Right atrium auricular region (tissue), 2 donors: ENCODE data around the gene APIP. TPM values are rescaled to one million over a fixed set of nuclear protein-coding genes. Genes with fewer than 3 reads are reported as not detected.

Experiments used
- DNase-seq: peaks from one replicate; pipeline ENCODE4 v3.0.0-alpha.2; 2019; ENCODE audit warnings: low spot score
- H3K27ac ChIP-seq, 2 donors: fragments of 200-600 bp; sonication (generic); 1 replicate in 1 of 2; 2 replicates in 1 of 2; pipeline ENCODE4 v1.5.1; 2016 to 2019
- H3K27me3 ChIP-seq, 2 donors: fragments of 200-600 bp; sonication (generic); one replicate each; pipeline versions ENCODE4 v1.5.1 to v1.6.0; 2017 to 2019
- H3K36me3 ChIP-seq: fragments of 200-600 bp; sonication (generic); one replicate; pipeline ENCODE4 v1.5.1; 2016
- H3K4me1 ChIP-seq, 2 donors: fragments of 200-600 bp; sonication (generic); one replicate each; pipeline versions ENCODE4 v1.5.1 to v1.6.0; 2017 to 2019
- H3K4me3 ChIP-seq, 2 donors: fragments of 200-600 bp; sonication (generic); 1 replicate in 1 of 2; 2 replicates in 1 of 2; pipeline ENCODE4 v1.5.1; 2017 to 2019; ENCODE audit warnings: mild to moderate bottlenecking in 1 of 2, moderate library complexity in 1 of 2
- H3K9me3 ChIP-seq, 2 donors: fragments of 200-600 bp; sonication (generic); one replicate each; pipeline ENCODE4 v1.5.1; 2019
- CTCF ChIP-seq, 2 donors: fragments of 200-600 bp; sonication (generic); IDR thresholded peaks; one replicate each; pipeline ENCODE4 v1.5.1; 2019; ENCODE audit warnings: antibody characterized with exemption in 2 of 2
- total RNA-seq, 2 donors: library from RNA; depleted of rRNA; stranded (reverse); fragments of >200 nt; gene quantifications; one replicate each; pipeline ENCODE4 v1.1.0, GENCODE V29; 2016

The APIP gene
- total RNA-seq, 2 donors from 2014 or later = 19.1 to 20.7 TPM

DNA sequence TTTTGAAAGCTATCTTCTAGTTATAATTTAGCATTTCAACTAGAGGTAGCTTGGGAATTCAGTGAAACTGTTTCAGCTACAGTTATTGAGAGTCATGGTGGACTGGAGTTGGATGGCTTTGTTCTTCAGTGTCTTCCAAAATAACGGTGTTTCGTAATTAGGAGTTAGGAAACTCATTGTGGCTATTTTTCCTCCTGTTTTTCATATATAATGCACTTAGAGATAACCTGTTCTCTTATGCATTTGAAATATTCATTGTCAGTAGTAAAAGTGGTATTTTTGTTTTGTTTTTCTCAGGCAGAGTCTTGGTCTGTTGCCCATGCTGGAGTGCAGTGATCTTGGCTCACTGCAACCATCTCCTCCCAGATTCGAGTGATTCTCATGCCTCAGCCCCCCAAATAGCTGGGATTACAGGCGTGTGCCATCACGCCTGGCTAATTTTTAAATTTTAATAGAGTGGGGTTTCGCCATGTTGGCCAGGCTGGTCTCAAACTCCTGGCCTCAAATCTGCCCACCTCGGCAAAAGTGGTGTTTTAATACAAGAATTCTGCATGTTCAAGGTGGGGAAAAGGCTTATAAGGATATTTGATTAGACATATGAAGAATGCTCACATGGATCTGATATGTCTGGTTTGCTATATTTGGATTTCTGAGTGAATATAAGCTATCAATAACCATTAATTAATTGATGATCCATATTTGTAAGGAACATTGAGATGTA lies 12.9 kb upstream of the APIP start:
- Histone ChIP-seq H3K9me3 (no peaks in the 10 kb centered on the region), H3K4me1 (peaks cover 0 to 37% of the 10 kb centered on the region in 2 donors), H3K36me3 (peaks cover 4% of the 10 kb centered on the region), H3K27ac (no peak overlapping the region), H3K27me3 (no peaks in the 10 kb centered on the region), H3K4me3 (no peak overlapping the region)
- DNase-seq = no peak
- TF ChIP-seq CTCF (IDR thresholded peaks at IDR 0.05) = no peak

- no peak for TF ChIP-seq CTCF (IDR thresholded peaks at IDR 0.05)
- no peak for DNase-seq
- H3K36me3 ChIP-seq = peaks cover 4% of the 10 kb centered on the region
- H3K4me3 ChIP-seq = no peak overlapping the region
- no peak overlapping the region for H3K27ac ChIP-seq
- H3K9me3 ChIP-seq = no peaks in the 10 kb centered on the region
- no peaks in the 10 kb centered on the region for H3K27me3 ChIP-seq
- peaks cover 0 to 44% of the 10 kb centered on the region in 2 donors for H3K4me1 ChIP-seq
These were observed 12.2 kb upstream of the APIP start for GRCh38 chr11:34928268-34928959.

DNA sequence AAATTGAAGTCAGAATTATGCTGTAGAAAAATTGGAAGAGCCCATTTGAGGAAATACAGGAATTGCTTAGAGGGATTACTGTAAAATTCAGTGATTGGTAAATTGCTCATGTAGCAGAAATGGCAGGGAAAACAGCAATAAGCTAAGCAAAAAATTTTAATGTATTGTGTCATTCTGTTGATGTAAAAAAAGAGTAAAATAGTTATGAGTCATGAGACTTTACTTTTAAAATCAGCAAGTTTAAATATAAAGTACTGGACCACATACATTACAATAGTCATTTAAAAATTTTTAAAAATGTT lies 10.6 kb upstream of the APIP start:
- no peak for TF ChIP-seq CTCF (IDR thresholded peaks at IDR 0.05)
- DNase-seq = no peak
- no peaks in the 10 kb centered on the region for H3K9me3 ChIP-seq
- H3K27ac ChIP-seq = no peak overlapping the region
- H3K4me1 ChIP-seq = peaks cover 0 to 44% of the 10 kb centered on the region in 2 donors
- no peak overlapping the region for H3K4me3 ChIP-seq
- no peaks in the 10 kb centered on the region for H3K36me3 ChIP-seq
- no peaks in the 10 kb centered on the region for H3K27me3 ChIP-seq

DNA sequence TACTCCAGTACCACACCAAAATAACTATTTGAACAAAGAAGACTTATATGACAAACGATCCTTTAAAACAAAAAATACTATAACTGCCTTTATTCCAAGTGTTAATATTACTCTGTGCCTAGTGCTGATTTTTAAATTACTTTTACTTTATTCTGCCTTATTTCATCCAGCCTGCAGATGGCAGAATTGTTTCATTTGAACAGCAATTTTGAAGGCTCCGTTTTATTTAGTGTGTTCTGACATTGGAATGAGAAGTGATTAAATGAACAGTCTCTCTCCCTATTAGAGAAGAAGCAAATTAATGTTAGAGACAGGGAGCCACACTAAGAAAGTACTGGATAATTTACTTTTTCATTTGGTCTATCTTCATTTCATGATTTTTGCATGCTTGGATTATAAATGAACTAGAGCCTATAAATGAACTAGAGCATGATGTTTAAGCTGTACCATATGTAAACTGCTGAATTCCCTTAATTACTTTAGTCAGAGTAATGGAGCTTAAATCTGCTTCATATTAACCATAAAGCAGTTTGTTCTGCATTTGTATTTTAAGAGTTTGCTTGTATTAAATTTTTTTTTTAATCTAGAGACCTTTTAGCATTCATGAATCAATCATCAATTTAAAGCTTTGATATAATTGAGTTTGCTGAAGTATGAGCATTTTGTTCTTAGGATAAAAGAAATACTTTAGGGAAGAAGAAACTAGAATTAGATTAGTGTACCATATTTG lies 10.1 kb upstream of the APIP start:
- H3K4me1 ChIP-seq = peaks cover 0 to 44% of the 10 kb centered on the region in 2 donors

DNA sequence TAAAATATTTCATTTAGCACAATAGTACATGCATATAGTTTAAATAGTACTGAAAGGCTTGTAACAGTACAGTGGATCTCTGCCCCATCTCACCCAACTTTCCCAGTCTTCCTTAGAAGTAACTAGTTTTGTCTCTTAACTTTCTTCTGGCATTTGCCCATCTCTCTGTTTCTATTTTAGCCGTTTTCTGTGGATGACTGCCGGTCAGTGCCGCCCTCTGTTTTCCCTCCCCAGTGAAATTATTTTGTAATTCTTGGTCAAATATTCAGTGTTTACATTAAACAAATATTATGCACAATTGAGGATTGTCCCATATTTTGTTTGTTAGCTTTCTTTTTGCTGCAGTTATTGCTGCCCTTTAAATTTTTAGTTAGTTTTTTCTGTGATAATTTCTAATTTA lies 8.5 kb upstream of the APIP start:
- H3K9me3 ChIP-seq = no peaks in the 10 kb centered on the region
- no peak overlapping the region for H3K4me3 ChIP-seq
- H3K36me3 ChIP-seq = no peaks in the 10 kb centered on the region
- H3K27ac ChIP-seq = no peak overlapping the region
- H3K27me3 ChIP-seq = no peaks in the 10 kb centered on the region
- H3K4me1 ChIP-seq = peaks cover 0 to 44% of the 10 kb centered on the region in 2 donors
- no peak for TF ChIP-seq CTCF (IDR thresholded peaks at IDR 0.05)
- DNase-seq = no peak

More for the DNA sequence above, 10.1 kb upstream of the APIP start:
- Histone ChIP-seq H3K4me3 (no peak overlapping the region), H3K27ac (no peak overlapping the region), H3K36me3 (no peaks in the 10 kb centered on the region), H3K9me3 (no peaks in the 10 kb centered on the region), H3K27me3 (no peaks in the 10 kb centered on the region)
- peak; percentile 56 to 84 for TF ChIP-seq CTCF (IDR thresholded peaks at IDR 0.05)
- DNase-seq = no peak
